ENCODE results near the gene HDAC4. TPM values are rescaled to one million over a fixed set of nuclear protein-coding genes. Genes with fewer than 3 reads are reported as not detected.

HDAC4 gene
- total and polyA plus RNA-seq, 4 donors = 2.9 to 37.2 (median 4.4) TPM

DNA sequence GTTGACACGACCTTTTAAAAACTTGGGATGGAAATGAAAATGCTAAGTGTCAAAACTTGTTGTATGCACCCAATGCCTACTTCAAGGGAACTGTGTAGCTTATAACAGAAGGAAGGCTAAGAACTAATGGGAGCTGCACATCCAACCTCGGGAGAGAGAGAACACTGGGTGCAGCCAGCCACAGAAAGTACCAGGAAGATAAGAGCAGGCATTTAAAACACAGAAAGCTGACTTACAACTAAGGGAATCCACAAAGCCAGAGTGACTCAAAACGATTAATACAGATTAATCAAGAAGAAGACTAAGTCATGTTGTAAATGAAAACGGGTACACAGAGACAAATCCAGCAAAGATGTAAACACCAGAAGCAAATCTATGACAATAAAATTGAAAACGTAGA, 113.4 kb downstream of the HDAC4 start:
- Histone ChIP-seq H3K36me3 (ENCODE audit: control insufficient read depth in 4 of 4, insufficient read depth in 3 of 4, low read depth in 1 of 4, low read length in 3 of 4) (no peaks in the 10 kb centered on the region), H3K9me3 (ENCODE audit: control insufficient read depth in 4 of 4, low read length in 3 of 4) (no peaks in the 10 kb centered on the region), H3K27ac (ENCODE audit: low read depth in 1 of 2, low read length in 2 of 2) (no peak overlapping the region), H3K4me1 (ENCODE audit: control insufficient read depth in 4 of 4, insufficient read depth in 4 of 4, low read length in 3 of 4) (peaks cover 20 to 31% (median 25%) of the 10 kb centered on the region in 4 donors), H3K4me3 (ENCODE audit: low read depth in 1 of 3, low read length in 3 of 3) (no peak overlapping the region), H3K27me3 (ENCODE audit: control insufficient read depth in 4 of 4, insufficient read depth in 4 of 4, low read length in 3 of 4) (no peaks in the 10 kb centered on the region), H3K9ac (ENCODE audit: low read depth in 1 of 2, low read length in 2 of 2) (no peak overlapping the region)
- 84% methylated on average over 5 of the region's 5 CpGs for WGBS
- TF ChIP-seq FOXA2 (IDR thresholded peaks at IDR 0.05) = no peak
- no peak for TF ChIP-seq EGR1 (IDR thresholded peaks at IDR 0.05; ENCODE audit: low read depth in 2 of 2)
- TF ChIP-seq REST (IDR thresholded peaks at IDR 0.05) = no peak
- TF ChIP-seq RAD21 (IDR thresholded peaks at IDR 0.05) = no peak
- no peak for TF ChIP-seq GABPA (IDR thresholded peaks at IDR 0.05 in 1 of 2, conservative IDR thresholded peaks at IDR 0.05 in 1 of 2)
- no peak for TF ChIP-seq JUND (IDR thresholded peaks at IDR 0.05)
- no peak for TF ChIP-seq RXRA (IDR thresholded peaks at IDR 0.05)
- no peak for TF ChIP-seq CTCF (IDR thresholded peaks at IDR 0.05; ENCODE audit: low read depth, low read length, missing input control)
- DNase-seq (ENCODE audit: low spot score) = no peak

DNA sequence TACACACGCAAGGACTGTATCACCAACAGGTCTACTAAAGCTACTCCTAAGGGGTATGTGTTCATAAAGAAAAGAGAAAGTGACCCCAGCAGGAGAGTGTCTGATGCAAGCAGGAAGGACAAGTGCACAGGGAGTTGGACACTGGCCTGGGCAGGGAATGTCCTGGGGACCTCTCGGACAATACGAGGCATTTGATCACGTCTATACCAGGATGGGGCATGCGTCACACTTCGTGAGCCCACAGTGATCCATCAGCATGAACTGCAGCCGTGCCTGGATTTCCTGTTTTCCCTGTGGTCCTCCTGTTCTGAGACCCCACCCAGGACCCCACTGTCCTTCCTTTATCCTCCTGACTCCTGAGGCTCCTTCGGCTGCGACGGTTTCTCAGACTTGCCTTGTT, 113.9 kb downstream of the HDAC4 start:
- TF ChIP-seq GABPA (IDR thresholded peaks at IDR 0.05 in 1 of 2, conservative IDR thresholded peaks at IDR 0.05 in 1 of 2) (no peak), JUND (IDR thresholded peaks at IDR 0.05) (no peak), HNF4G (IDR thresholded peaks at IDR 0.05) (no peak), EGR1 (IDR thresholded peaks at IDR 0.05; ENCODE audit: low read depth in 2 of 2) (no peak), RAD21 (IDR thresholded peaks at IDR 0.05) (no peak), MAX (IDR thresholded peaks at IDR 0.05) (no peak), SP1 (IDR thresholded peaks at IDR 0.05) (no peak), ATF3 (IDR thresholded peaks at IDR 0.05) (no peak), FOXA2 (IDR thresholded peaks at IDR 0.05) (no peak), NR2F2 (IDR thresholded peaks at IDR 0.05) (no peak), YY1 (IDR thresholded peaks at IDR 0.05) (no peak), HNF4A (conservative IDR thresholded peaks at IDR 0.05) (no peak), FOXA1 (IDR thresholded peaks at IDR 0.05) (no peak), CTCF (IDR thresholded peaks at IDR 0.05; ENCODE audit: low read depth, low read length, missing input control) (no peak)
- TF ChIP-seq, protein P1, sequence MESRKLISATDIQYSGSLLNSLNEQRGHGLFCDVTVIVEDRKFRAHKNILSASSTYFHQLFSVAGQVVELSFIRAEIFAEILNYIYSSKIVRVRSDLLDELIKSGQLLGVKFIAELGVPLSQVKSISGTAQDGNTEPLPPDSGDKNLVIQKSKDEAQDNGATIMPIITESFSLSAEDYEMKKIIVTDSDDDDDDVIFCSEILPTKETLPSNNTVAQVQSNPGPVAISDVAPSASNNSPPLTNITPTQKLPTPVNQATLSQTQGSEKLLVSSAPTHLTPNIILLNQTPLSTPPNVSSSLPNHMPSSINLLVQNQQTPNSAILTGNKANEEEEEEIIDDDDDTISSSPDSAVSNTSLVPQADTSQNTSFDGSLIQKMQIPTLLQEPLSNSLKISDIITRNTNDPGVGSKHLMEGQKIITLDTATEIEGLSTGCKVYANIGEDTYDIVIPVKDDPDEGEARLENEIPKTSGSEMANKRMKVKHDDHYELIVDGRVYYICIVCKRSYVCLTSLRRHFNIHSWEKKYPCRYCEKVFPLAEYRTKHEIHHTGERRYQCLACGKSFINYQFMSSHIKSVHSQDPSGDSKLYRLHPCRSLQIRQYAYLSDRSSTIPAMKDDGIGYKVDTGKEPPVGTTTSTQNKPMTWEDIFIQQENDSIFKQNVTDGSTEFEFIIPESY (IDR thresholded peaks at IDR 0.05) = no peak
- 90% methylated on average over 10 of the region's 10 CpGs for WGBS
- Histone ChIP-seq H3K9me3 (ENCODE audit: control insufficient read depth in 4 of 4, low read length in 3 of 4) (no peaks in the 10 kb centered on the region), H3K4me1 (ENCODE audit: control insufficient read depth in 4 of 4, insufficient read depth in 4 of 4, low read length in 3 of 4) (peaks cover 15 to 25% (median 21%) of the 10 kb centered on the region in 4 donors), H3K4me3 (ENCODE audit: low read depth in 1 of 3, low read length in 3 of 3) (no peak overlapping the region), H3K9ac (ENCODE audit: low read depth in 1 of 2, low read length in 2 of 2) (no peak overlapping the region), H3K36me3 (ENCODE audit: control insufficient read depth in 4 of 4, insufficient read depth in 3 of 4, low read depth in 1 of 4, low read length in 3 of 4) (no peaks in the 10 kb centered on the region), H3K27me3 (ENCODE audit: control insufficient read depth in 4 of 4, insufficient read depth in 4 of 4, low read length in 3 of 4) (no peaks in the 10 kb centered on the region), H3K27ac (ENCODE audit: low read depth in 1 of 2, low read length in 2 of 2) (no peak overlapping the region)
- no peak for DNase-seq (ENCODE audit: low spot score)
